Activated CD8-positive, alpha-beta T cell treated with anti-CD3 and anti-CD28 coated beads, Interleukin-2, amount 10 ng/mL, durations not matched to agents 7 days and 5 days (primary cell): ENCODE data around the gene FSIP1. TPM values are rescaled to one million over a fixed set of nuclear protein-coding genes. Genes with fewer than 3 reads are reported as not detected.

Experiments
- ATAC-seq: fragments of 150-1000 bp; cut with Tn5 transposase; one replicate; pipeline ENCODE4 v1.10.0; 2021; ENCODE audit warnings: moderate library complexity
- CTCF ChIA-PET: fragments of 350-600 bp; sonication (Branson Sonifier 250); formaldehyde crosslinking; loops from one replicate; lab custom pipeline; 2021; ENCODE audit warnings: antibody characterized with exemption; lab: Charles Lee
- POLR2A ChIA-PET: fragments of 350-600 bp; sonication (Branson Sonifier 250); formaldehyde crosslinking; loops from one replicate; lab custom pipeline; 2021; ENCODE audit warnings: antibody characterized with exemption; lab: Charles Lee
- DNase-seq: peaks from one replicate; pipeline ENCODE4 v3.0.0-alpha.2; 2020
- H3K27ac Mint-ChIP-seq: one replicate; pipeline ENCODE4 v1.8.0; 2021; ENCODE audit warnings: mild to moderate bottlenecking, mixed read lengths
- H3K27me3 Mint-ChIP-seq: one replicate; pipeline ENCODE4 v1.8.0; 2021; ENCODE audit warnings: low read depth, mixed read lengths
- H3K36me3 Mint-ChIP-seq: one replicate; pipeline ENCODE4 v1.8.0; 2021; ENCODE audit warnings: low read depth, mixed read lengths
- H3K4me1 Mint-ChIP-seq: one replicate; pipeline ENCODE4 v1.8.0; 2021; ENCODE audit warnings: low read depth, mixed read lengths
- H3K4me3 Mint-ChIP-seq: one replicate; pipeline ENCODE4 v1.8.0; 2021; ENCODE audit warnings: mild to moderate bottlenecking, mixed read lengths
- H3K9me3 Mint-ChIP-seq: one replicate; pipeline ENCODE4 v1.8.0; 2022; ENCODE audit warnings: mixed read lengths; ENCODE audit not compliant: insufficient read depth
- total RNA-seq, 2 experiments: library from RNA; stranded (reverse); gene quantifications; one replicate each; pipeline ENCODE4 v1.2.3, GENCODE V29; 2021

The FSIP1 gene
- total RNA-seq, 2 experiments from 2014 or later, result 0.73 to 1.0 TPM

DNA sequence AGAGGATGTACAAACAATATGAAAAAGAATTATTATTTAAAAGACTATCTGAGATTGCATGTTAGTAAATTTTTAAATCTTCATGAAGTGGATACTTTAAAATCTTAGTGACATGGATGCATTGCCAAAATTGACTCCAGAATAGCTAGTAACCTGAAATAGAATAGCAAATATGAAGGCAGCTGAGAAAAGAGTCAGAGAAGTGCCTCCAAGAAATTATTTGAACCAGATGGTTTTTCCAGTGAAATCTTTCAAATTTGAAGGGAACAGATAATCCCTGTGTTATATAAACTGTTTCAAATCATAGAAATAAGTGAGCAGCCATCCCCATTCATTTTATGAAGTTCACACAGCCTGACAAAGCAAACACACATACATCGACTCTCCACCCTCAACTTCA, 29.6 kb downstream of the FSIP1 start:
- H3K36me3 Mint-ChIP-seq, result no peaks in the 10 kb centered on the region
- ATAC-seq (no peak), DNase-seq (no peak)
- H3K4me3 Mint-ChIP-seq, result no peak overlapping the region
- H3K9me3 Mint-ChIP-seq, result no peaks in the 10 kb centered on the region
- peaks cover 56% of the 10 kb centered on the region for H3K27me3 Mint-ChIP-seq
- POLR2A ChIA-PET, result no interaction called here
- no peaks in the 10 kb centered on the region for H3K4me1 Mint-ChIP-seq
- no peak overlapping the region for H3K27ac Mint-ChIP-seq
- CTCF ChIA-PET, result no interaction called here

DNA sequence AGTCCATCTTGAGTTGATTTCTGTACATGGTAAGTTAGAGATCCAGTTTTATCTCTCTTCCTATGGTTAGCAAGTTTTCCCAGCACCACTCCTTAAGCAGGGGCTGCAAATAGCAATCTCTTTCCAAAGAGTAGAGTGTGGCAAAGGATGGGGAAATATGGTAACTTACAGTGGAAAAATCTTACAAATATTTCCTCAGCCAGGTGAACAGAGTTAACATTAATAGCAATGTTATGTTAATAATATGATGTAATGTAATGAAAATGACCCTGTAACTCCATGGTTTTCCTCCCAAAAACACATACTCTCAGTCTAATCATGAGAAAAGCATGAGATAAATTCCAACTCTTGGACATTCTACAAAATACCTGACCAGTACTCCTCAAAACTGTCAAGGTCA, 30.4 kb downstream of the FSIP1 start:
- H3K36me3 Mint-ChIP-seq, result no peaks in the 10 kb centered on the region
- H3K4me1 Mint-ChIP-seq, result no peaks in the 10 kb centered on the region
- H3K27me3 Mint-ChIP-seq, result peaks cover 55% of the 10 kb centered on the region
- ATAC-seq (no peak), DNase-seq (no peak)
- no peaks in the 10 kb centered on the region for H3K9me3 Mint-ChIP-seq
- no peak overlapping the region for H3K27ac Mint-ChIP-seq
- ChIA-PET POLR2A (no interaction called here), CTCF (no interaction called here)
- no peak overlapping the region for H3K4me3 Mint-ChIP-seq

DNA sequence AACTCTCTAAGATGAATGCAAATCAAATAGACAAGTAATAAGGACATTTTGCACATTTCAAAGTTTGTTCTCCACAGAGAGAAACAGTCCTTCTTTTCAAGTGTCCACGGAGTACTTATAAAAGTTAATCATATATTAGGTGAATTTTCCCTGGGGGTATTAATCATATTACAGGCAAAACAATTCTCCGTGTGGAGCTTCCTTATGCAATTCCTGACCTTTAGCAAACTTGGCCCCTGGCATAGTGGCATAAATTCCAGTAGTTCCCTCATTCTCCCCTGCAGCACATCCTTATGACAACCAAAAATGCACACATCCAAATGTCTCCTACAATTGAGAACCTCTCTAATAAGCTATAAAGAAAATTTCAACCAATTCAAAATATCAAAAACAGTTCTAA, 34.4 kb downstream of the FSIP1 start:
- no peaks in the 10 kb centered on the region for H3K9me3 Mint-ChIP-seq
- ATAC-seq (no peak), DNase-seq (no peak)
- no peaks in the 10 kb centered on the region for H3K36me3 Mint-ChIP-seq
- H3K4me3 Mint-ChIP-seq, result no peak overlapping the region
- ChIA-PET POLR2A (no interaction called here), CTCF (interaction anchor here (1.0 to 1.7 kb wide), 2 partner anchors 10 to 126 kb away, joined by 3 to 5 read pairs; no protein-coding TSS in a partner anchor)
- H3K27me3 Mint-ChIP-seq, result peaks cover 45% of the 10 kb centered on the region
- peaks cover 5% of the 10 kb centered on the region for H3K4me1 Mint-ChIP-seq
- H3K27ac Mint-ChIP-seq, result no peak overlapping the region

DNA sequence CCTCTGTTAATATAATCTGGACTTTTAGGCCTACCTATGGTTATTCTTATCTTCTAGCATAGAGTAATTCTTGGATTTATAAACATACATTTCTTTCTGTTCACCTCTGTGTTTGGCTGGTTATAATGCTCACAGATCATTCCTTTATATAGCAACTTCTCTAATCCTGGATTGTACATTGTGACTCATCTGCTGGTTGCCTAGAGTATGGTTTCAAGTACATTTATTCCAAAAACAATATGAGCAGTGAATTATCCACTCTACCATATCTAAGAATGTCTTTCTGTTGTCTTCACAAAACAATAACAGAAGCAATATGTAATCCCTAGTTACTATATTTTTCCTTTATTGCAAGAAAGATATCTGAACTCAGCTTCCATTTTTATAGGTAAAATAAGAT, 35.3 kb downstream of the FSIP1 start:
- ATAC-seq, result no peak
- Mint-ChIP-seq H3K27me3 (peaks cover 46% of the 10 kb centered on the region), H3K27ac (no peak overlapping the region), H3K4me3 (no peak overlapping the region), H3K9me3 (no peaks in the 10 kb centered on the region), H3K36me3 (no peaks in the 10 kb centered on the region), H3K4me1 (peaks cover 5% of the 10 kb centered on the region)
- ChIA-PET CTCF (interaction anchor here (1.1 to 1.7 kb wide), 2 partner anchors 9 to 10 kb away, joined by 4 to 5 read pairs; no protein-coding TSS in a partner anchor), POLR2A (no interaction called here)
- DNase-seq, result no peak

DNA sequence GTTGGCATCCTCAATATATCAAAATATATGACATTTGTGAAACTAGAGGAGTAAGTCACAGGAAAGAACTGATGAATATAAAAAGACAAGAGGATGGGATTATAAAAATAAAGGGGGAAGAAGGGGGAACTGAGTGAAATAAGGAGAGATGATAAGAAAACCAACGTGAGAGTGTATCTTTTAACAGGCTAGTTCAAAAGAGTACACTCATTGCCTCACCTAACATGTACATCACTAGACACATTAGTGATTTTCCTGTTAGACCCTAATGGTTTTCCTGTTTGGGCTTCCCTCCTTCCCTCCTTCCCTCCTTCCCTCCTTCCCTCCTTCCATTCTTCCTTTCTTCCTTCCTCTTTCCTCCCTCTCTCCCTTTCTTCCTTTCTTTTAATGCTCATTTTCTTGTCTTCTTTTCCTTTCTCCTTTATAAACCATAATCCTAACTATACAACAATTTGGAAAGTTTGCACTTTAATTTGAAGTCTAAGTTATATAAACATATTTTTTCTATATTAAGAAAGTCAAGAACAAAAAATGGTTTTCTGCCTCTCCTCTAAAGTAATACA, 35.8 kb downstream of the FSIP1 start:
- H3K4me3 Mint-ChIP-seq, result no peak overlapping the region
- no peaks in the 10 kb centered on the region for H3K9me3 Mint-ChIP-seq
- no peaks in the 10 kb centered on the region for H3K36me3 Mint-ChIP-seq
- CTCF ChIA-PET, result interaction anchor here (1.1 kb wide), 1 partner anchor 10 kb away, joined by 4 read pairs; no protein-coding TSS in a partner anchor
- H3K27me3 Mint-ChIP-seq, result peaks cover 51% of the 10 kb centered on the region
- H3K27ac Mint-ChIP-seq, result no peak overlapping the region
- DNase-seq (no peak), ATAC-seq (no peak)
- POLR2A ChIA-PET, result no interaction called here
- H3K4me1 Mint-ChIP-seq, result peaks cover 5% of the 10 kb centered on the region

DNA sequence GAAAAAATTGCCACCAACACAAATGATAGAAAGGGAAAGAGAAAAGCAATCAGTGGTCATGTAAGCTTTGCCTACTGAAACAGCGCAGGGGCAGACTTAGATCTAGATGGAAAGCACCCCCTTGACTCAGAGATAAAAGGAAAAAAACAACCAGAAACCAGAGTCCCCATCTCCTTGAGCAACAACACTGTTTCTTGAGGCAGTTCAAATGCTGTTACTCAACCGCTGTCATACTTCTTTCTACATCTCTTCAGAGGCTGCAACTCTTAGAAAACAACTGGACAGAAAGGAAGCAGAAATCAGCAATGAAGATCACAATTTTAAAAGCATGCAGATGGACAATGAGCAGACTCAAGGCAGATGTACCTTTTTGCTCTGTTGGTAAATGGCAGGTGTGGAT, 36.5 kb downstream of the FSIP1 start:
- CTCF ChIA-PET, result no interaction called here
- DNase-seq (no peak), ATAC-seq (no peak)
- H3K27ac Mint-ChIP-seq, result no peak overlapping the region
- H3K9me3 Mint-ChIP-seq, result no peaks in the 10 kb centered on the region
- no peak overlapping the region for H3K4me3 Mint-ChIP-seq
- POLR2A ChIA-PET, result no interaction called here
- peaks cover 49% of the 10 kb centered on the region for H3K27me3 Mint-ChIP-seq
- no peaks in the 10 kb centered on the region for H3K36me3 Mint-ChIP-seq
- H3K4me1 Mint-ChIP-seq, result peaks cover 5% of the 10 kb centered on the region

DNA sequence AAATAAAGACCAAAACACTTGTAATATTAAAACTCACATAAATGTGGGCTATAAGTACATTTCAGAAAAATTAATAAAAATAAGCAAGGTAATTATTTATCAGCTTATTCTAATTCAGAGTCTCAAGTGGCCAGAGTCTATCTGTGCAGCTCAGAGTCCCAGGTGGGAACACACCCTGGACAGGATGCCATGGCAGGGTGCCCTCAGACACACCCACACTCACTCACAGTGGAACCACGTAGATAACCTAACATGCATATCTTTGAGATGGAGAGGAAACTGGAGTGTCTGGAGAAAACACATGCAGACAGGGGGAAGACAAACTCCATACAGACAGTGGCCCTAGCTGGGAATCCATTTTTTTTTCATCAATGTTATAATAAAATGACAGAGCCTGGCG, 37.2 kb downstream of the FSIP1 start:
- H3K4me3 Mint-ChIP-seq, result no peak overlapping the region
- peaks cover 47% of the 10 kb centered on the region for H3K27me3 Mint-ChIP-seq
- DNase-seq (no peak), ATAC-seq (no peak)
- H3K9me3 Mint-ChIP-seq, result no peaks in the 10 kb centered on the region
- no peaks in the 10 kb centered on the region for H3K36me3 Mint-ChIP-seq
- peaks cover 5% of the 10 kb centered on the region for H3K4me1 Mint-ChIP-seq
- ChIA-PET CTCF (interaction anchor here (1.2 to 1.6 kb wide), 2 partner anchors 11 to 29 kb away, joined by 3 to 7 read pairs; no protein-coding TSS in a partner anchor), POLR2A (no interaction called here)
- H3K27ac Mint-ChIP-seq, result no peak overlapping the region

DNA sequence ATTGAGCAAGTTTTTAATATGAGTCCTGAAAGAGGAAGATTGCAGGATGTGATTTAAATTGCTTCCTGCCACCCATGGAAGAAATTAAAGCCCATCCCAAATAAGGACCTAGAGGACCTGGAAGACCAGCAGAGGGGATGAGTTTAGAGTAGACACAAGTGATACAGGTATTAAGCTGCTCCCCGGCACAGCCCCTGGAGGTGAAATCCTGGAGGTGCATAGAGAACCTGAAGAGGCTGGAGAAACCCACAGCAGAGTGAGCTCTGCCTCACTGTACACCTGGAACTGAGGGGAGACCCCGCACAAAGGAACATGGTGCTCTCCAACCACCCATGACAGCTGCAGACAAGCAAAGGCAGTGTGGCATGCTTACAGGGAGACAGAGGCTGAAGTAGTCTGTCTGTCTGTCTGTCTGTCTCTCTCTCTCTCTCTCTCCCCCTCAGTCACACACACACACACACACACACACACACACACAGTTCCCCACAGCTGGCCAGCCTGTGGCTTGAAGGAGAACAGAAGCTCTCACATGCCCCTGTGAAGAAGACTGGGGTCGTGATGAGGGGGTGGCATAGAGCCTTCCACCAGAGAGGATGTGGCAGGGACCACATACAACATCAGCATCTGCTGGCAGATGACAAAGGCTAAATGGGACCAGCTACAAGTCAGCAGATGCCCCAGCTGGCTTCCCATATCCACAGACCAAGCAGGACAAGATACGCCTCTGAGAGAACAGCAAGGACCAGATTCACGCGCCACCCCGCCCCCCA, 38.1 kb downstream of the FSIP1 start:
- peaks cover 41% of the 10 kb centered on the region for H3K27me3 Mint-ChIP-seq
- ChIA-PET POLR2A (interaction anchor here (0.6 to 0.7 kb wide), 3 partner anchors 154 to 564 kb away, joined by 3 to 4 read pairs (median 3); no protein-coding TSS in a partner anchor), CTCF (interaction anchor here (0.9 to 1.6 kb wide), 3 partner anchors 12 to 30 kb away, joined by 3 to 7 read pairs (median 3); no protein-coding TSS in a partner anchor)
- ATAC-seq, result no peak
- H3K36me3 Mint-ChIP-seq, result no peaks in the 10 kb centered on the region
- no peak overlapping the region for H3K4me3 Mint-ChIP-seq
- no peak overlapping the region for H3K27ac Mint-ChIP-seq
- DNase-seq, result no peak
- H3K4me1 Mint-ChIP-seq, result peaks cover 5% of the 10 kb centered on the region
- H3K9me3 Mint-ChIP-seq, result no peaks in the 10 kb centered on the region

DNA sequence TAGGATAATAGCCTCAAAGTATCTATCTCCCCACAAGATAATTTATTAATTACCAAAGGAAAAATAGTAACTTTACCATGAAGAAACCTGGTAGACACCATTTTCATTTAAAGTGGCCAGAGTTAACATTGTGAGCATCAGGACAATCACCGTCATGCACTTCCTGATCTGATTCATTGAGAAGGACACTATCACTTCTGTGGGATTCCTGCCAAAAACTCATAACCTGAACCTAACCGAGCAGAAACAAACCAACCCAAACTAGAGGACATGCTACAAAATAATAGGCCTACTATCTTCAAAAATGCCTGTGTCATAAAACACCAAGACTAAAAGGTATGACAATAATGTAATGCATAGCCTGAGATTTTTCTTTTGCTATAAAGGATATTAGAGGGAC, 39.0 kb downstream of the FSIP1 start:
- peaks cover 5% of the 10 kb centered on the region for H3K4me1 Mint-ChIP-seq
- CTCF ChIA-PET, result interaction anchor here (0.6 to 5.1 kb wide), 2 partner anchors 14 to 58 kb away, joined by 3 to 27 read pairs; no protein-coding TSS in a partner anchor
- H3K27ac Mint-ChIP-seq, result no peak overlapping the region
- H3K27me3 Mint-ChIP-seq, result peaks cover 42% of the 10 kb centered on the region
- DNase-seq (no peak), ATAC-seq (no peak)
- POLR2A ChIA-PET, result no interaction called here
- no peak overlapping the region for H3K4me3 Mint-ChIP-seq
- no peaks in the 10 kb centered on the region for H3K9me3 Mint-ChIP-seq
- no peaks in the 10 kb centered on the region for H3K36me3 Mint-ChIP-seq

DNA sequence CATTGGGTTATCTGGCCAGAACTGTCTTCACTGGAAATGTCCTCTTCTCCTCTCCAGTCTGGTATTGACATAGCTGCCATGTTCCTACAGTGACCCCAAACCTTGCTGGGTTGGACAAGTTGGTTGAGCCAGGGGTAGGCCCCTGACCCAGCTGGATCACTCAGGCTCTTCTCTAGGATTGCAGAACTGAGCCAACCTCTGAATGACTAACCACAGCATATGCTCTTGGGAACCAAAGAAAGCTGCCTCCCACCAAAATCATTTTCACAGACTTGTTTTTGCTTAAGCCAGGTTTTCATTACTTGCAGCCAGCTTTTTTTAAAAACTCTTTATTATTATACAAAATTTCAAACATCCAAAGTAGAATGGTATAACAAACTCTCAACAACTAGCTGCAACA, 41.4 kb downstream of the FSIP1 start:
- Mint-ChIP-seq H3K4me3 (no peak overlapping the region), H3K4me1 (peaks cover 5% of the 10 kb centered on the region), H3K36me3 (no peaks in the 10 kb centered on the region), H3K27ac (no peak overlapping the region), H3K27me3 (peaks cover 30% of the 10 kb centered on the region), H3K9me3 (no peaks in the 10 kb centered on the region)
- DNase-seq (no peak), ATAC-seq (no peak)
- CTCF ChIA-PET, result interaction anchor here (0.7 to 5.1 kb wide), 2 partner anchors 16 to 924 kb away, joined by 3 to 27 read pairs; no protein-coding TSS in a partner anchor
- POLR2A ChIA-PET, result no interaction called here

DNA sequence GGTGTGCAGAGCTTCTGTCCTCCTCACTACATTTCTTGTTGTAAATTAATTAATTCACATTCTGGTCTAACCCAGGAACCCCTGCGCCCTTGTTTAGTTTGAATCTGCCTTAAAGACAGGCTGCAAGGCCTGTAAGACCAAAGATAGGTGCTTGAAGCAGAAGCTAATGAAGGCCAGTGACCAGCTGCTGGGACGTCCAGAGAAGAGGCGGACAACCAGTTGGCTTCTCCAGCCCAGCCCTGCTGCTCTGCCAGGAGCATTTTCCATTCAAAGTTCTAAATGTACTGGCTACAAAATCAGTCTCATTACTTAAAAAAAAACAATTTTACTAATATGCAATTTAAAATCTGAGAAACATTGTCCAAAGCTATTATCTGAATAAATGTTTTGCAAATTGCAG, 43.6 kb downstream of the FSIP1 start:
- ChIA-PET CTCF (interaction anchor here (5.1 kb wide), 1 partner anchor 19 kb away, joined by 27 read pairs; no protein-coding TSS in a partner anchor), POLR2A (no interaction called here)
- no peaks in the 10 kb centered on the region for H3K4me1 Mint-ChIP-seq
- H3K36me3 Mint-ChIP-seq, result no peaks in the 10 kb centered on the region
- ATAC-seq (no peak), DNase-seq (no peak)
- H3K4me3 Mint-ChIP-seq, result no peak overlapping the region
- no peaks in the 10 kb centered on the region for H3K9me3 Mint-ChIP-seq
- H3K27me3 Mint-ChIP-seq, result peaks cover 28% of the 10 kb centered on the region
- H3K27ac Mint-ChIP-seq, result no peak overlapping the region

DNA sequence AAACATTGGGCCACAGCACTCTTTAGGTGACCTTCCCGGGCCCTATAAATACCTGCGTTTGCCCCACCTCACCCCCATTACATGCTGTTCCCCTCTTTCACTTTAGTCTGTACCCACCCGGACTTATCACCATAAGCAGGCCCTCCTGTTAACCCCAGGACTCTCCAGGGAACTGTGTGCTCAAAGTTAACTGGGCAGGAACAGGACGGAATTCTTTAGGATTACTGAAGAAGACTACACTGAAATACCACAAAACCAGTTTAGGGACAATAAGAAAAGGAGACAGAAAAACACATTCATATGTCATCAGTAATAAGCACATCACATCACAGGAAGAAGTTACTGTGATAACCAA, 45.5 kb downstream of the FSIP1 start:
- Mint-ChIP-seq H3K27me3 (peaks cover 29% of the 10 kb centered on the region), H3K36me3 (no peaks in the 10 kb centered on the region), H3K4me1 (no peaks in the 10 kb centered on the region), H3K27ac (no peak overlapping the region), H3K4me3 (no peak overlapping the region), H3K9me3 (no peaks in the 10 kb centered on the region)
- ATAC-seq (no peak), DNase-seq (no peak)
- CTCF ChIA-PET, result no interaction called here
- POLR2A ChIA-PET, result no interaction called here
